Activated CD8-positive, alpha-beta T cell treated with anti-CD3 and anti-CD28 coated beads, Interleukin-2, amount 10 ng/mL, durations not matched to agents 7 days and 5 days (primary cell): ENCODE measurements around the gene LGALS4. TPM values are rescaled to one million over a fixed set of nuclear protein-coding genes. Genes with fewer than 3 reads are reported as not detected.
"Not testable (repeated sequence)": the region's sequence is repeated elsewhere in the genome, so short reads cannot be mapped to it uniquely, and the experiment has no call there.

ENCODE experiments used
- ATAC-seq: fragments of 150-1000 bp; cut with Tn5 transposase; one replicate; pipeline ENCODE4 v1.10.0; 2021; ENCODE audit warnings: moderate library complexity
- CTCF ChIA-PET: fragments of 350-600 bp; sonication (Branson Sonifier 250); formaldehyde crosslinking; loops from one replicate; lab custom pipeline; 2021; ENCODE audit warnings: antibody characterized with exemption; lab: Charles Lee
- POLR2A ChIA-PET: fragments of 350-600 bp; sonication (Branson Sonifier 250); formaldehyde crosslinking; loops from one replicate; lab custom pipeline; 2021; ENCODE audit warnings: antibody characterized with exemption; lab: Charles Lee
- DNase-seq: peaks from one replicate; pipeline ENCODE4 v3.0.0-alpha.2; 2020
- H3K27ac Mint-ChIP-seq: one replicate; pipeline ENCODE4 v1.8.0; 2021; ENCODE audit warnings: mild to moderate bottlenecking, mixed read lengths
- H3K27me3 Mint-ChIP-seq: one replicate; pipeline ENCODE4 v1.8.0; 2021; ENCODE audit warnings: low read depth, mixed read lengths
- H3K36me3 Mint-ChIP-seq: one replicate; pipeline ENCODE4 v1.8.0; 2021; ENCODE audit warnings: low read depth, mixed read lengths
- H3K4me1 Mint-ChIP-seq: one replicate; pipeline ENCODE4 v1.8.0; 2021; ENCODE audit warnings: low read depth, mixed read lengths
- H3K4me3 Mint-ChIP-seq: one replicate; pipeline ENCODE4 v1.8.0; 2021; ENCODE audit warnings: mild to moderate bottlenecking, mixed read lengths
- H3K9me3 Mint-ChIP-seq: one replicate; pipeline ENCODE4 v1.8.0; 2022; ENCODE audit warnings: mixed read lengths; ENCODE audit not compliant: insufficient read depth
- total RNA-seq, 2 experiments: library from RNA; stranded (reverse); gene quantifications; one replicate each; pipeline ENCODE4 v1.2.3, GENCODE V29; 2021

The LGALS4 gene
- total RNA-seq, 2 experiments from 2014 or later = 1.6 to 1.8 TPM

DNA sequence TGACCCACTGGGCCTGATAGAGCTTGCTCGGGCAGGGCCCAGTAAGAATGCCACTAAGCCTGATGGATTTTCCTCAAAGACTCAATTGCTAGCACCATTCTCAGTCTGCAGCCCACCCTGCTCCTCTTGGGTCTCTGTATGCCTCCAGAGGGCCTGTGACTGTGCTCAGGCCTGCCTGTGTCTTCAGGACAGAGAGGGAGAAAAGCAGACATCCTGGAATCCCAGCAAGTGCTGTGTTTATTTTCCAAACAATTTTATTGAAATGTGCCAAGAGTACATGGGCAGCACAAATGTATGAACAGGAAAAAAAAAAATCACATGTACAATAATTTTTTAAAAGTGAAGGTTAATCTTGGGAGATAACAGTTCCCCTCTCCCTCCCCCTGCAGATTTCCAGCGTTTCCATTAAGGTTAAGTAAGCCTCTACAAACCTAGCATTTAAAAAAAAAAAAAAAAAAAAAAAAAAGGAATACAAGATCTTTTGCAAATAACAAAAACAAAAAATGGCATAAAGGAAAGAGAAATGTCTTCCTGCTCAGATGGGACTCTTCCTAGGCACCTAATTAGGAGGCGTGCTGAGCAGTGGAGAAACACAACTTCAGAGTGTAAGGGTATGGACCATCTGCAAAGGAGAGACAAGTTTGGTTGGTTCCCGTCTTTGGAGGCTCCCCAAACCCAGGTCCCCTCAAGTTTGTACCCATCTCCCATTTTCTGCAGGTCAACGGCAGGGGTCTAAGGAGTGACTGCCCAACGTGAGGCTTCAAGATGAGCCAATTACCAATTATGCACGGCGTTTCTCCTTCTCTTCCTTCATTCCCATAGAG, 23.6 kb upstream of the LGALS4 start:
- CTCF ChIA-PET = interaction anchor here (1.6 kb wide), 1 partner anchor 94 kb away, joined by 8 read pairs; the partner anchor contains the start of genes MRPS12 and SARS2
- POLR2A ChIA-PET = interaction anchor here (0.7 kb wide), 2 partner anchors 52 to 1915 kb away, joined by 3 read pairs; no protein-coding TSS in a partner anchor
- no peak overlapping the region for H3K4me3 Mint-ChIP-seq

DNA sequence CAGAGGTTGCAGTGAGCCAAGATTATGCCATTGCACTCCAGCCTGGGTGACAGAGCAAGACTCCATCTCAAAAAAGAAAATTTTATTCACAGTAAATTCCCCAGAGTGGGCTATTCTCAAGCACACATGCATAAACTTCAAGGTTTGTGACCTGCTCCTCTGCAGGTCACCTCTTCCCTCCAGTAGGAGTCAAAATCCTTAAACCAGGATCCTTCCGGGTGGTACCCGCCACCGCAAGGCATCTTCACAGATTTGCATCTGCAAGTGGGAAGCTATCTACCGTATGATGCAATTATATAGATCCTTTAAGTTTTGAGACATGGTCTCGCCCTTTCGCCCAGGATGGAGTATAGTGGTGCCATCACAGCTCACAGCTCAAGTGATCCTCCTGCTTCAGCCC, 21.8 kb upstream of the LGALS4 start:
- no peak for DNase-seq
- no peaks in the 10 kb centered on the region for H3K27me3 Mint-ChIP-seq
- H3K9me3 Mint-ChIP-seq = no peaks in the 10 kb centered on the region
- no peak overlapping the region for H3K4me3 Mint-ChIP-seq
- H3K4me1 Mint-ChIP-seq = peaks cover 40% of the 10 kb centered on the region
- peak overlapping the region; percentile 49 for H3K27ac Mint-ChIP-seq
- ChIA-PET CTCF (interaction anchor here (0.9 to 1.1 kb wide), 3 partner anchors 12 to 432 kb away, joined by 3 read pairs; partner anchors contain the start of gene FAM98C), POLR2A (interaction anchor here (0.6 to 1.0 kb wide), 3 partner anchors 8 to 15 kb away, joined by 3 read pairs; no protein-coding TSS in a partner anchor)
- ATAC-seq = no peak
- peaks cover 51% of the 10 kb centered on the region for H3K36me3 Mint-ChIP-seq

More for the DNA sequence above, 23.6 kb upstream of the LGALS4 start:
- H3K4me1 Mint-ChIP-seq = peaks cover 39% of the 10 kb centered on the region
- DNase-seq (no peak), ATAC-seq (no peak)
- no peaks in the 10 kb centered on the region for H3K9me3 Mint-ChIP-seq
- peaks cover 58% of the 10 kb centered on the region for H3K36me3 Mint-ChIP-seq
- peak overlapping the region; percentile 34 for H3K27ac Mint-ChIP-seq
- H3K27me3 Mint-ChIP-seq = no peaks in the 10 kb centered on the region

GRCh38 chr19:38834104-38834490, 21.4 kb upstream of the LGALS4 start:
- ChIA-PET POLR2A (interaction anchor here (1.0 kb wide), 1 partner anchor 8 kb away, joined by 3 read pairs; no protein-coding TSS in a partner anchor), CTCF (interaction anchor here (0.9 to 1.1 kb wide), 3 partner anchors 12 to 431 kb away, joined by 3 read pairs; partner anchors contain the start of gene FAM98C)
- ATAC-seq = no peak
- peaks cover 46% of the 10 kb centered on the region for H3K36me3 Mint-ChIP-seq
- no peak overlapping the region for H3K4me3 Mint-ChIP-seq
- DNase-seq = no peak
- no peak overlapping the region for H3K27ac Mint-ChIP-seq
- H3K27me3 Mint-ChIP-seq = no peaks in the 10 kb centered on the region
- H3K9me3 Mint-ChIP-seq = no peaks in the 10 kb centered on the region
- H3K4me1 Mint-ChIP-seq = peaks cover 35% of the 10 kb centered on the region

DNA sequence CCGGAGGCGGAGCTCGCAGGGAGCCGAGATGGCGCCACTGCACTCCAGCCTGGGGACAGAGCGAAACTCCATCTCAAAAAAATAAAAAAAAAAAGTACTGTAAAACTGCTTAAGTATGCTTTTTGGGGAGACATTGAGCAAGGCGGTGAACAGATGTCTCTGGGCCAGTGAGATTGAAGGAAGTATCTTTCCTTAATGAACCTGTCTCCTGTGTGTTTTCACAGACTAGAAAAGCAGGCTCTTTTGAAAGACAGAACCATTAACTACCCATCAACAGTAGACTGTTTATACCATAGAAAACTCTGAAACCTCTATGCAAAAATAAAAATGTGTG, 20.3 kb upstream of the LGALS4 start:
- Mint-ChIP-seq H3K36me3 (peaks cover 40% of the 10 kb centered on the region), H3K27me3 (no peaks in the 10 kb centered on the region), H3K27ac (no peak overlapping the region), H3K4me3 (peak overlapping the region; percentile 3), H3K4me1 (peaks cover 31% of the 10 kb centered on the region), H3K9me3 (no peaks in the 10 kb centered on the region)
- ATAC-seq (no peak), DNase-seq (no peak)
- POLR2A ChIA-PET = interaction anchor here (3.1 kb wide), 1 partner anchor 15 kb away, joined by 27 read pairs; the partner anchor contains the start of gene HNRNPL
- CTCF ChIA-PET = no interaction called here

GRCh38 chr19:38831142-38831605, 18.4 kb upstream of the LGALS4 start:
- DNase-seq (peak; percentile 51), ATAC-seq (peak; percentile 35)
- ChIA-PET POLR2A (interaction anchor here (0.6 to 3.1 kb wide), 7 partner anchors 10 to 457 kb away, joined by 3 to 27 read pairs (median 5); partner anchors contain the start of genes HNRNPL and PSMD8), CTCF (interaction anchor here (1.0 to 2.1 kb wide), 10 partner anchors 9 to 100 kb away, joined by 3 to 12 read pairs (median 6); partner anchors contain the start of genes MRPS12 and SARS2)
- H3K4me3 Mint-ChIP-seq = peak overlapping the region; percentile 92
- H3K4me1 Mint-ChIP-seq = peaks cover 33% of the 10 kb centered on the region
- no peaks in the 10 kb centered on the region for H3K27me3 Mint-ChIP-seq
- H3K36me3 Mint-ChIP-seq = peaks cover 32% of the 10 kb centered on the region
- peak overlapping the region; percentile 88 for H3K27ac Mint-ChIP-seq
- no peaks in the 10 kb centered on the region for H3K9me3 Mint-ChIP-seq

GRCh38 chr19:38830039-38830733, 17.4 kb upstream of the LGALS4 start:
- Mint-ChIP-seq H3K9me3 (no peaks in the 10 kb centered on the region), H3K36me3 (peaks cover 23% of the 10 kb centered on the region), H3K27me3 (no peaks in the 10 kb centered on the region), H3K27ac (peak overlapping the region; percentile 88), H3K4me3 (peak overlapping the region; percentile 92), H3K4me1 (peaks cover 33% of the 10 kb centered on the region)
- CTCF ChIA-PET = interaction anchor here (1.4 kb wide), 1 partner anchor 101 kb away, joined by 3 read pairs; the partner anchor contains the start of gene MRPS12
- no peak for ATAC-seq
- POLR2A ChIA-PET = interaction anchor here (0.6 kb wide), 1 partner anchor 104 kb away, joined by 3 read pairs; no protein-coding TSS in a partner anchor
- DNase-seq = no peak

DNA sequence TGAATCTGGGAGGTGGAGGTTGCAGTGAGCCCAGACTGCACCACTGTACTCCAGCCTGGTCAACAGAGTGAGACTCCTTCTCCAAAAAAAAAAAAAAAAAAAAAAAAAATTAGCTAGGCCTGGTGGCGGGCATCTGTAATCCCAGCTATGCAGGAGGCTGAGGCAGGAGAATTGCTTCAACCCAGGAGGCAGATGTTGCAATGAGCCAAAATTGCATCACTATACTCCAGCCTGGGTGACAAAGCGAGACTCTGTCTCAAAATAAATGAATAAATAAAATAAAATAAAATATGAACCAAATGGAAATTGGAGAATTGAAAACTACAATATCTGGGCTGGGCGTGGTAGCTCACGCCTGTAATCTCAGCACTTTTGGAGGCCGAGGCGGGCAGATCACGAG, 16.5 kb upstream of the LGALS4 start:
- H3K27ac Mint-ChIP-seq, H3K9me3 Mint-ChIP-seq, POLR2A ChIA-PET, H3K27me3 Mint-ChIP-seq, ATAC-seq, H3K4me3 Mint-ChIP-seq, CTCF ChIA-PET, DNase-seq: not testable (repeated sequence)
- H3K4me1 Mint-ChIP-seq = peaks cover 33% of the 10 kb centered on the region
- peaks cover 32% of the 10 kb centered on the region for H3K36me3 Mint-ChIP-seq

- peaks cover 54% of the 10 kb centered on the region for H3K36me3 Mint-ChIP-seq
- CTCF ChIA-PET = no interaction called here
- no peak for DNase-seq
- H3K9me3 Mint-ChIP-seq = no peaks in the 10 kb centered on the region
- H3K27ac Mint-ChIP-seq = no peak overlapping the region
- peaks cover 28% of the 10 kb centered on the region for H3K4me1 Mint-ChIP-seq
- H3K4me3 Mint-ChIP-seq = no peak overlapping the region
- no peaks in the 10 kb centered on the region for H3K27me3 Mint-ChIP-seq
- ATAC-seq = no peak
- POLR2A ChIA-PET = interaction anchor here (0.9 kb wide), 1 partner anchor 22 kb away, joined by 3 read pairs; no protein-coding TSS in a partner anchor
Measured at GRCh38 chr19:38826856-38827551, 14.3 kb upstream of the LGALS4 start.

GRCh38 chr19:38825936-38826335, 13.2 kb upstream of the LGALS4 start:
- peaks cover 55% of the 10 kb centered on the region for H3K36me3 Mint-ChIP-seq
- H3K4me3 Mint-ChIP-seq, ATAC-seq, H3K27me3 Mint-ChIP-seq, H3K9me3 Mint-ChIP-seq, CTCF ChIA-PET, DNase-seq, H3K27ac Mint-ChIP-seq: not testable (repeated sequence)
- POLR2A ChIA-PET = interaction anchor here (0.9 kb wide), 1 partner anchor 10 kb away, joined by 3 read pairs; no protein-coding TSS in a partner anchor
- peaks cover 20% of the 10 kb centered on the region for H3K4me1 Mint-ChIP-seq

DNA sequence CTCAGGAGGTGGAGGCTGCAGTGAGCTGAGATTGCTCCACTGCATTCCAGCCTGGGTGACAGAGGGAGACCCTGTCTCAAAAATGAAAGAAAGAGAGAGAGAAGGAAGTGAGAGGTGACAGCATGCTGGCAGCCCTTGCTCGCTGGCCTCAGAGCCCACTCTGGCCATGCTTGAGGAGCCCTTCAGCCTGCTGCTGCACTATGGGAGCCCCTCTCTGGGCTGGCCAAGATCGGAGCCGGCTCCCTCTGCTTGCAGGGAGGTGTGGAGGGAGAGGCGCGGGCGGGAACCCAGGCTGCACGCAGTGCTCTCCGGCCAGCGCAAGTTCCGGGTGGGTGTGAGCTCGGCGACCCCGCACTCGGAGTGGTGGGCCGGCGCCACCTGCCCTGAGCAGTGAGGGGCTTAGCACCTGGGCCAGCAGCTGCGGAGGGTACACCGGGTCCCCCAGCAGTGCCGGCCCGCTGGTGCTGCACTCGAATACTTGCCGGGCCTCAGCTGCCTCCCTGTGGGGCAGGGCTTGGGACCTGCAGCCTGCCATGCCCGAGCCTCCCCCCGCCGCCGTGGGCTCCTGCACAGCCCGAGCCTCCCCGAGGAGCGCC, 8.6 kb upstream of the LGALS4 start:
- peaks cover 52% of the 10 kb centered on the region for H3K36me3 Mint-ChIP-seq
- CTCF ChIA-PET, DNase-seq, H3K4me3 Mint-ChIP-seq, ATAC-seq, H3K9me3 Mint-ChIP-seq, H3K4me1 Mint-ChIP-seq, H3K27ac Mint-ChIP-seq, H3K27me3 Mint-ChIP-seq: not testable (repeated sequence)
- POLR2A ChIA-PET = interaction anchor here (1.6 kb wide), 1 partner anchor 87 kb away, joined by 3 read pairs; no protein-coding TSS in a partner anchor
